ENCODE data around the gene PDCL2.

PDCL2 gene

DNA sequence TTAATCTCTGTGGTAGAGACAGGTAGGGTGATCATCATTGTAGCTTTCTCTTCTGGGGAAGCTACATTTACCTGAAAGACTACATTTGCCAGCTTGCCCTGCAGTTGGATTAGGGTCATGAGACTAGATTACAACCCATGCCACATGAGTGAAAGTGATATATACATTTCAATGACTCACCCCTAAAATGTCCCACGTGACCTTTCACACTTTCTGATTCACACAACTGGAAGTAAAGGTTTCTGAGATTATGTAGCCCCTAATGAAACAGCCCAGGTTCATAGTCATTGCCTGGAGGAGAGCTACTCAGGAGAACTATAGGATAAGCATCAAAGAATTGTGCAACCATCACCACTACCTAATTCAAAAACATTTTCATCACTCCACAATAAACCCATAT, 17.8 kb downstream of the PDCL2 start:
- no peak overlapping the region for H2AFZ ChIP-seq (ENCODE audit: low read depth, low read length)
- no peaks in the 10 kb centered on the region for H3K27me3 ChIP-seq (ENCODE audit: low read depth, low read length)
- H3K4me2 ChIP-seq (ENCODE audit: low read length) = no peak overlapping the region
- peaks cover 14% of the 10 kb centered on the region; the same call in 1 of the 2 replicates for H3K9me3 ChIP-seq (ENCODE audit: insufficient read depth, low read length)
- no peak overlapping the region for H3K4me3 ChIP-seq (ENCODE audit: low read length)
- H4K20me1 ChIP-seq (ENCODE audit: insufficient read depth, low read length) = no peaks in the 10 kb centered on the region
- no peaks in the 10 kb centered on the region for H3K79me2 ChIP-seq (ENCODE audit: low read length)
- no peaks in the 10 kb centered on the region for H3K36me3 ChIP-seq (replicated peaks; ENCODE audit: low read depth, low read length)
- no peak overlapping the region for H3K9ac ChIP-seq (ENCODE audit: low read length)
- H3K27ac ChIP-seq (ENCODE audit: low read length) = no peak overlapping the region
- TF ChIP-seq, protein P1, sequence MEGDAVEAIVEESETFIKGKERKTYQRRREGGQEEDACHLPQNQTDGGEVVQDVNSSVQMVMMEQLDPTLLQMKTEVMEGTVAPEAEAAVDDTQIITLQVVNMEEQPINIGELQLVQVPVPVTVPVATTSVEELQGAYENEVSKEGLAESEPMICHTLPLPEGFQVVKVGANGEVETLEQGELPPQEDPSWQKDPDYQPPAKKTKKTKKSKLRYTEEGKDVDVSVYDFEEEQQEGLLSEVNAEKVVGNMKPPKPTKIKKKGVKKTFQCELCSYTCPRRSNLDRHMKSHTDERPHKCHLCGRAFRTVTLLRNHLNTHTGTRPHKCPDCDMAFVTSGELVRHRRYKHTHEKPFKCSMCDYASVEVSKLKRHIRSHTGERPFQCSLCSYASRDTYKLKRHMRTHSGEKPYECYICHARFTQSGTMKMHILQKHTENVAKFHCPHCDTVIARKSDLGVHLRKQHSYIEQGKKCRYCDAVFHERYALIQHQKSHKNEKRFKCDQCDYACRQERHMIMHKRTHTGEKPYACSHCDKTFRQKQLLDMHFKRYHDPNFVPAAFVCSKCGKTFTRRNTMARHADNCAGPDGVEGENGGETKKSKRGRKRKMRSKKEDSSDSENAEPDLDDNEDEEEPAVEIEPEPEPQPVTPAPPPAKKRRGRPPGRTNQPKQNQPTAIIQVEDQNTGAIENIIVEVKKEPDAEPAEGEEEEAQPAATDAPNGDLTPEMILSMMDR (IDR thresholded peaks at IDR 0.05; ENCODE audit: low read depth, low read length) = no peak
- TF ChIP-seq EZH2phosphoT487 (IDR thresholded peaks at IDR 0.05; ENCODE audit: low read depth) = no peak
- H3K4me1 ChIP-seq (ENCODE audit: low read length) = no peaks in the 10 kb centered on the region

DNA sequence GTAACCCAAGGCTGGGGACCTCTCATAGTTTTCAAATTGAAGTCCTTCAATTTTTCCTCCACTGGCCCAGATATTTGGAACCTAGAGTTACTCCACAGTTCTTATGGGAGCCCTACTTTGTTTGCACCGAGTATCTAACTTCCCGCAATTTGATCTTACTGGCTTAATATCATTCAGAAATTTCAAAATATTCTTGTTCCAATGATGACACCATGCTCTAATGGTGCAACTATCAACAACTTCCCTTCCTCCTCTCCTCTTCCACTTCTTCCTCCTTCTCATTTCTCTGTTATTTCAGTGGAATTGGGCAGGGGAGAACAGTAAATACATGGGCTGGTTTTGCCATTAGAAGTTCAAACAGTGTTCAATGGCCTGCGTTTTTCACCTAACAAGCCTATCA, 20.2 kb downstream of the PDCL2 start:
- no peak overlapping the region for H2AFZ ChIP-seq (ENCODE audit: low read depth, low read length)
- TF ChIP-seq, protein P1 (IDR thresholded peaks at IDR 0.05; ENCODE audit: low read depth, low read length) = no peak

DNA sequence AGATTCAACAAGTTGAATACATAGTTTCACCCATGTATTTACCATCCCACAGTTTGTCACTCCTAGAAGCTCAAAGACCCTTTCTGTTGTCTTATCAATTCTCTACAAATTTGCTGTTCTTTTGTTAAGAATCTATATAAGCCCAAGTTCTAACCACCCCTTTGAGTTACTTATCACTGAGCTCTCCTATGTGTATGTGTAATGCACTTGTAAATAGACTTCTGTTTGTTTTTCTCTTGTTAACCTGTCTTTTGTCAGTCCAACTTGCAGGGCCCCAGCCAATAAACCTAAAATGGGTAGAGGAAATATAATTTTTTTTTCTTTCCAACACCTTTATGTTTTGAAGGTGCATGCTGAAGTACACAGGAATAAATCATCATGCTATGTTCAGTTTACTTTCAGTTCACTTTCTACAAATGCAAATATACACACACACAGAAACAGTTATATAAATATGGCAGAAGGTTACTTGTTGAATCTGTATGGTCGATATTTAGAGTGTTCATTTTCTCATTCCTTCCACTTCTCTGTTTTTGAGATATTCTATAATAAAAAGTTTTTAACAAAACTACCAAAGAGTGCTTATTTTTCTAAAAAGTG, 23.0 kb downstream of the PDCL2 start:
- H3K4me1 ChIP-seq (ENCODE audit: low read length) = no peaks in the 10 kb centered on the region
- no peak overlapping the region for H3K9ac ChIP-seq (ENCODE audit: low read length)
- no peaks in the 10 kb centered on the region for H3K9me3 ChIP-seq (ENCODE audit: insufficient read depth, low read length)
- no peaks in the 10 kb centered on the region for H3K36me3 ChIP-seq (replicated peaks; ENCODE audit: low read depth, low read length)
- H3K79me2 ChIP-seq (ENCODE audit: low read length) = no peaks in the 10 kb centered on the region
- H4K20me1 ChIP-seq (ENCODE audit: insufficient read depth, low read length) = no peaks in the 10 kb centered on the region
- no peaks in the 10 kb centered on the region for H3K27me3 ChIP-seq (ENCODE audit: low read depth, low read length)
- no peak overlapping the region for H2AFZ ChIP-seq (ENCODE audit: low read depth, low read length)
- no peak for TF ChIP-seq EZH2phosphoT487 (IDR thresholded peaks at IDR 0.05; ENCODE audit: low read depth)
- TF ChIP-seq, protein P1 (IDR thresholded peaks at IDR 0.05; ENCODE audit: low read depth, low read length) = no peak
- no peak overlapping the region for H3K4me3 ChIP-seq (ENCODE audit: low read length)
- H3K27ac ChIP-seq (ENCODE audit: low read length) = no peak overlapping the region
- H3K4me2 ChIP-seq (ENCODE audit: low read length) = no peak overlapping the region

More for the DNA sequence above, 20.2 kb downstream of the PDCL2 start:
- Histone ChIP-seq H3K4me2 (ENCODE audit: low read length) (no peak overlapping the region), H3K4me3 (ENCODE audit: low read length) (no peak overlapping the region), H3K36me3 (replicated peaks; ENCODE audit: low read depth, low read length) (no peaks in the 10 kb centered on the region), H4K20me1 (ENCODE audit: insufficient read depth, low read length) (no peaks in the 10 kb centered on the region), H3K27me3 (ENCODE audit: low read depth, low read length) (no peaks in the 10 kb centered on the region), H3K9me3 (ENCODE audit: insufficient read depth, low read length) (peaks cover 14% of the 10 kb centered on the region; the same call in 1 of the 2 replicates), H3K4me1 (ENCODE audit: low read length) (no peaks in the 10 kb centered on the region), H3K79me2 (ENCODE audit: low read length) (no peaks in the 10 kb centered on the region), H3K27ac (ENCODE audit: low read length) (no peak overlapping the region), H3K9ac (ENCODE audit: low read length) (no peak overlapping the region)

DNA sequence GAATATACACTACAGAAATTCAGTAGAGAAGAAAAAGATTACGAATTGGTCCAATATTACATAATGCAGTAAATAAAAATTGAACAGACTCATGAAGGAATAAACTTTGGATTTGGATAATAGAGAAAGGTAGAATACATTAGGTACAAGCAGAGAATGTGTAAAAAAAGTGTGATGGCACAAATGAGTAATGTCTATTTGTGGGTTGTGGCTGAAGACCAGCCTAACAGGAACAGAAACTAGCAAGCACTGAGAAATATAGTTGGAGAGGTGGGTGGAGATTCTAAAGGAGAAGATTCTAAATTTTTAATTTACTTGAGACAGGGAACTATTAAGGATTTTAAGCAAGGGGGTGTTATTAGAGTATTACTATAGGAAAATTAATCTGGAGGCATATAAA, 30.2 kb downstream of the PDCL2 start:
- no peaks in the 10 kb centered on the region for H3K36me3 ChIP-seq (replicated peaks; ENCODE audit: low read depth, low read length)
- no peak overlapping the region for H2AFZ ChIP-seq (ENCODE audit: low read depth, low read length)
- no peaks in the 10 kb centered on the region for H3K79me2 ChIP-seq (ENCODE audit: low read length)
- no peak overlapping the region for H3K4me3 ChIP-seq (ENCODE audit: low read length)
- TF ChIP-seq, protein P1 (IDR thresholded peaks at IDR 0.05; ENCODE audit: low read depth, low read length) = no peak
- no peak for TF ChIP-seq EZH2phosphoT487 (IDR thresholded peaks at IDR 0.05; ENCODE audit: low read depth)
- H3K9me3 ChIP-seq (ENCODE audit: insufficient read depth, low read length) = no peaks in the 10 kb centered on the region
- H3K27me3 ChIP-seq (ENCODE audit: low read depth, low read length) = no peaks in the 10 kb centered on the region
- H4K20me1 ChIP-seq (ENCODE audit: insufficient read depth, low read length) = no peaks in the 10 kb centered on the region
- H3K27ac ChIP-seq (ENCODE audit: low read length) = no peak overlapping the region
- H3K9ac ChIP-seq (ENCODE audit: low read length) = no peak overlapping the region
- peaks cover 12% of the 10 kb centered on the region for H3K4me1 ChIP-seq (ENCODE audit: low read length)
- H3K4me2 ChIP-seq (ENCODE audit: low read length) = peak overlapping the region; percentile 43
